Measurements from ENCODE around the gene GRK1.
"Not testable (repeated sequence)": the region's sequence is repeated elsewhere in the genome, so short reads cannot be mapped to it uniquely, and the experiment has no call there.

Gene GRK1

GRCh38 chr13:113667771-113668490 lies 912 bp downstream of the GRK1 start:
- DNase-seq: no peak

- DNase-seq: no peak
Observed at GRCh38 chr13:113668491-113668971, 1.5 kb downstream of the GRK1 start.

GRCh38 chr13:113669231-113669754 lies 2.3 kb downstream of the GRK1 start:
- no peak for DNase-seq

- no peak for DNase-seq
Observed at GRCh38 chr13:113669755-113670341, 2.8 kb downstream of the GRK1 start.

- no peak for DNase-seq
Observed at GRCh38 chr13:113670541-113670940, 3.5 kb downstream of the GRK1 start.

- no peak for DNase-seq
Observed at GRCh38 chr13:113671066-113672001, 4.3 kb downstream of the GRK1 start.

- DNase-seq: no peak
Observed at GRCh38 chr13:113672002-113672651, 5.1 kb downstream of the GRK1 start.

GRCh38 chr13:113722921-113723320 lies 55.9 kb downstream of the GRK1 start:
- DNase-seq: no peak

- no peak for DNase-seq
Observed at GRCh38 chr13:113723410-113724015, 56.5 kb downstream of the GRK1 start.

- no peak for DNase-seq
Observed at GRCh38 chr13:113724016-113724758, 57.2 kb downstream of the GRK1 start.

- DNase-seq: peak; percentile 77
Observed at GRCh38 chr13:113724780-113725315, 57.8 kb downstream of the GRK1 start.

- DNase-seq: not testable (repeated sequence)
Observed at GRCh38 chr13:113725329-113726105, 58.5 kb downstream of the GRK1 start.

- DNase-seq: not testable (repeated sequence)
Observed at GRCh38 chr13:113726106-113726821, 59.2 kb downstream of the GRK1 start.

- no peak for DNase-seq
Observed at GRCh38 chr13:113726961-113727411, 60.0 kb downstream of the GRK1 start.

- DNase-seq: no peak
Observed at GRCh38 chr13:113728571-113729054, 61.6 kb downstream of the GRK1 start.

GRCh38 chr13:113729187-113730019 lies 62.4 kb downstream of the GRK1 start:
- no peak for DNase-seq

- no peak for DNase-seq
Observed at GRCh38 chr13:113730258-113730691, 63.3 kb downstream of the GRK1 start.

- DNase-seq: no peak
Observed at GRCh38 chr13:113730831-113731191, 63.8 kb downstream of the GRK1 start.

Data from NCI-H1436 (cell line).